Measurements from ENCODE around the gene SECTM1. TPM values are rescaled to one million over a fixed set of nuclear protein-coding genes. Genes with fewer than 3 reads are reported as not detected.

SECTM1 gene
- total RNA-seq, 1 donor from 2014 or later: 3.7 TPM

DNA sequence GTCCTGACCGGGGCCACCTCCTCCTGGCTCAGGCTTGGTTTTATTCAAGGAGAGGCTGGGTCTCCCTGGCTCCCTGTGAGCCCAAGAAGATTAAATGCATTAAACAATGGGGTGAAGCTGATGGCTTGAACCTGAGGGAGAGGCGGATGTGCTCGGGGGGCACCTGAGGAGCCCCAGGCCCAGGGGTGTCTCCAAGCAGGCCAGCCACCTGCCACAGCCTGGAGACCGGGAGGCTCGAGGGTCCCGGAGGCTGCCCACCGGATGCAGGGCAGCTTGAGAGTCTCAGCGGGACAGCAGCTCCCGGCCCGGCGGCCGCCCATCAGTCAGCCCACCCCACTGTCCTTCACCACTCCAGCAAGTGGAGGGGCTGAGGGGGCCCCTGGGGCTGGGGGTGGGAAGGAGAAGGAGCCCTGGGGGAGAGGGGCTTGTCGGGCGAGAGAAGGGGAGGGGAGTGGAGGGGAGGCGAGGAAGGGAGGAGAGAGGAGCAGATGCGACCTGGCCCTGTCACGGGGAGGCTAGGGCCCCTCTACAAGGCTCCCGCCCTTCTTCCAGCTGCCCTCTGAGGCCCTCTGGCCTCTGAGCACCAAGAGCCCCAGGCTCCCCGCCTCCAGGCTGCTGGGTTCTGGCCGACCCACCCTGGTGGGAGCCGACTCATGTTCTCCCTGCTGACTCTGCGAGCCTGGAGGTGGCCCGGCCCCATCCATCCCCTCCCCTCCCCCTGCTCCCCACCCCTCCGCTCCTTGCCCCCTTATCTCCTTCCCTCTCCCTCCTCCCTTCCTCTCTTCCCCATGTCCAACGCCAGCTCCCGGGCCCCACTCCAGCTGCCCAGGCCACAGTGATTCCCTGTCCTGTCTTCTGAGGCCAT, 29.4 kb downstream of the SECTM1 start:
- H3K27ac Mint-ChIP-seq: peak overlapping the region; percentile 67
- H3K9me3 Mint-ChIP-seq: no peaks in the 10 kb centered on the region
- H3K27me3 Mint-ChIP-seq (ENCODE audit: low read depth): peaks cover 3% of the 10 kb centered on the region
- no peak overlapping the region for H3K4me3 Mint-ChIP-seq (ENCODE audit: low read depth)
- peaks cover 49% of the 10 kb centered on the region for H3K4me1 Mint-ChIP-seq (ENCODE audit: low read depth)
- H3K36me3 Mint-ChIP-seq (ENCODE audit: low read depth): no peaks in the 10 kb centered on the region
- no peak for DNase-seq (ENCODE audit: low spot score)
- intact Hi-C loops (cut with micrococcal nuclease): no loop called here

DNA sequence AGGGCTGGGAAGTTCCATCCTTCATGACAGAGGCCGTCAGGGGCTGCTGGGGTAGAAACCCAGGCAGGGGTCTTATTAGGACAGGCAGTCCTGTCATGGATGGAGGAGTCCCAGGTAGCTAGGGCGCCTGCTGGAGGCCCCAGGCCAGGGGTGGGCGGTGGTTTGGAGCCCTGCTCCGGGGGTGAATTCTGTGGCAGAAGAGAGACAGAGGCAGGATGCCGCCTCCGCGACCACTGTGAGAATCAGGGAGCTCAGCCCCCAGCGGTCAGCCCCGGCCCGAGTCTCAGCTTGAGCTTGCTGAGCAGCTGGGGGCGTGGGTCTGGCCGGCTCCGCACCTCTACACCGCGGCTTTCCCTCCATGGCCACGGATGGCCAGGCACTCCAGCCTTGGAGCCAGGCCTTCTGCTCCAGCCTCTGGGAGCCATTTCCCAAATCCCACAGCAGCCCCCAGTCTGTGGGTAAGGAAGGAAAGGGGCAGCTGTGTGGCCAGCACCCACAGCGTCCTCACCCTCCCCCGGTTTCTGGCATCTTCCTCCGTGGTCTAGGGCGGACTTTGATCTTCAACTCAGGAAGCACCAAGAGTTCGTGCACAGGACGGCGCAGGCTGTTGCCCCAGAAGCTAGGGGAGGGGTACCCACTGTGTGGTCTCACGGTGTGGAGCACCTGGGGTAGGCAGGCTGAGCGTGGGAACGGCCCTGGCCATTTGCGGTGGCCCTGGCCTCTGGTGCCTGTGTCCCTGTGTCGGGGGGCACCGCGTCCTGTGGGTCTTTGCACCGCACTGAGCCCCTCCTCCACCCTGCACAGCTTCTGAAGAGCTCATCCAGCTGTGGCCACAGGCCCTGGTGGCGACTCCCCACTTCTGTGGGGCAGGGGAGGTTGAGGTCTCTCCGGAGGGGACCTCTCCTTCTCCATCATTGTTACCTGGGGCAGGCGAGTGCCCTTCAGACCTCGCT, 30.3 kb downstream of the SECTM1 start:
- Mint-ChIP-seq H3K27ac (peak overlapping the region; percentile 77), H3K27me3 (ENCODE audit: low read depth) (peaks cover 3% of the 10 kb centered on the region), H3K9me3 (no peaks in the 10 kb centered on the region), H3K36me3 (ENCODE audit: low read depth) (no peaks in the 10 kb centered on the region), H3K4me3 (ENCODE audit: low read depth) (peak overlapping the region; percentile 67), H3K4me1 (ENCODE audit: low read depth) (peaks cover 56% of the 10 kb centered on the region)
- intact Hi-C loops (cut with micrococcal nuclease): loop anchor here (1.0 kb wide), 1 partner anchor 14 kb away; the partner anchor contains the start of gene CD7
- no peak for DNase-seq (ENCODE audit: low spot score)

DNA sequence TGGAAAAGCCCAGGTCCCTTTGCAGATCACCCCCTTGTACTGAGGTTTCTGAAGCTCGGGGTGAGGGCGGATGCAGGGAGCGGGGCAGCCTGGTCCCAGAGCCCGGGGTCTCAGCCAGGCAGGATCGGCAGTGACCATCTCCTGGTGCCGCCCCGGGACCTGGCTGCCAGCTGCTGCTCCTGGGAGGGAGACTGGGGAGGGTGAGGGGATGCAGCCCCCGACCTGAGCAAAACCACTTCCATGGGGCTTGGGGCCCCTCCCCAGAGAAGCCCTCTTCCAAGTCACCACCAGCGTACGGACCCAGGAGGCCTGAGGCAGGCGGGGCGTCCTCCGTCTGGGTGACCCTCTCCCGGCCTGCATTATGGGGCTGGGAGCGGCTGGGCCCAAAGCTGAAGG, 31.0 kb downstream of the SECTM1 start:
- DNase-seq (ENCODE audit: low spot score): no peak
- Mint-ChIP-seq H3K4me3 (ENCODE audit: low read depth) (peak overlapping the region; percentile 81), H3K27me3 (ENCODE audit: low read depth) (no peaks in the 10 kb centered on the region), H3K36me3 (ENCODE audit: low read depth) (no peaks in the 10 kb centered on the region), H3K9me3 (no peaks in the 10 kb centered on the region), H3K4me1 (ENCODE audit: low read depth) (peaks cover 56% of the 10 kb centered on the region), H3K27ac (peak overlapping the region; percentile 91)
- intact Hi-C loops (cut with micrococcal nuclease): loop anchor here (1.0 kb wide), 1 partner anchor 15 kb away; the partner anchor contains the start of gene CD7

DNA sequence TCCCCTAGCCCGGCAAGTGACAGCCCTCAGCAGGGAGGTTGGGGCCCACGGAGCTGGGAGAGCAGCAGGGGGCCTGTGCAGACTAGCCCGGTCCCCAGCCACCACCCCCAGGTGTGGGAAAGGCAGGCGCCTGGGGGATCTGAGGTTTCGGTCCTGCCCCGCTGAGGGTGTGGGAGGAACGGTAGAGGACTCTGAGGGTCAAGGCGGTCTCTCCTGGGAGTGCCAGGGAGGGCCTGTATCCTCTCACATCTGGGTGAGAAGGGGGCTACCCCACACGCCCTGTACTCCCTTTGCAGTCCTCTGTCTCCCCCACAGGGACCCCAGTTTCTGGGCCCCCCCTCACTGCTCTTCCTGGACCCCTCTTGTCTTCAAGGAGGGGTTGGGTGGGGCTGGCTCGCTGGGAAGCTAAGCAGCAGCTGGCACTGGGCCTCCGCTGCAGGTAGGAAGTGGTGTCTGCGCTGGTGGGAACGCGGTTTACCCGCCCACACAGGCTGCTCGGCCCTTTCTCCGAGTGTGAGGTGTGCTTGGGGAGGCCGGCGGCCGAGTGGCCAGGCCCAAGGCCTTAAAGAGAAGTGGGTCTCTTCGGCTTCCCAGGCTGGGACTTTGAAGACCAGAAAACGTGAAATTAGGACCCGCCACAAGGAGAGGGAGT, 31.5 kb downstream of the SECTM1 start:
- H3K4me1 Mint-ChIP-seq (ENCODE audit: low read depth): peaks cover 61% of the 10 kb centered on the region
- H3K27me3 Mint-ChIP-seq (ENCODE audit: low read depth): no peaks in the 10 kb centered on the region
- peak; percentile 52 for DNase-seq (ENCODE audit: low spot score)
- H3K4me3 Mint-ChIP-seq (ENCODE audit: low read depth): peak overlapping the region; percentile 81
- no peaks in the 10 kb centered on the region for H3K9me3 Mint-ChIP-seq
- H3K27ac Mint-ChIP-seq: peak overlapping the region; percentile 91
- H3K36me3 Mint-ChIP-seq (ENCODE audit: low read depth): no peaks in the 10 kb centered on the region
- intact Hi-C loops (cut with micrococcal nuclease): loop anchor here (1.0 kb wide), 1 partner anchor 15 kb away; the partner anchor contains the start of gene CD7

DNA sequence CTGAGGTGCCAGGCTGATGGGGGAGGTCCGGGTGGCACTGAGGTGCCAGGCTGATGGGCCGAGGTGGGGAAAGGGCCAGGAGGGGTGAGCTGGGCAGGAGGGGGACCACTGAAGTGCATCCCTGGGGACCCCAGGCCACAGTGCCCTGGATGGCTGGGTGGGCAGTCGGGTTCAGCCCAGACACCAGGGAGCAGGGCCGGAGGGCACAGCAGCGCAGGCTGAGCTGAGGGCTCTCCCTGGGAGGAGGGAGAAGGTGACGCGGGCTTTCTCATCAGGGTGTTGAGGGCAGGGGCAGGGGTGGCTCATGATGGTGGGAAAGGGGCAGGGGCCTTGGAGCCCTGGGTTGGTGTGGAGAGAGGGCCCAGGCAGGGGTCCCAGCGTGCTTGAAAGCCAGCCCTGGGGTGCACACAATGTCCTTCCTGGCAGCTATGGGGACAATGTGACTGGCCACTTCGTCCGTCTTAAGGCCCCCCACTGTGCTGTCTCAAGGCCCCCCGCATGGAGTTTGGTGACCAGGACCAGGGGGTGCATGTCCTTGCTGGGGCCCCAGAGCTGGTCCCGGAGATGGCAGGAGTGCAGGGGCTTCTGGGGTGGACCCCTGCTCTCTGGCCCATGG, 32.2 kb downstream of the SECTM1 start:
- DNase-seq (ENCODE audit: low spot score): no peak
- H3K4me1 Mint-ChIP-seq (ENCODE audit: low read depth): peaks cover 60% of the 10 kb centered on the region

GRCh38 chr17:82300707-82301270, 32.8 kb downstream of the SECTM1 start:
- Mint-ChIP-seq H3K36me3 (ENCODE audit: low read depth) (no peaks in the 10 kb centered on the region), H3K27ac (peak overlapping the region; percentile 80), H3K27me3 (ENCODE audit: low read depth) (no peaks in the 10 kb centered on the region), H3K4me3 (ENCODE audit: low read depth) (peak overlapping the region; percentile 89), H3K4me1 (ENCODE audit: low read depth) (peaks cover 57% of the 10 kb centered on the region), H3K9me3 (no peaks in the 10 kb centered on the region)
- intact Hi-C loops (cut with micrococcal nuclease): no loop called here
- DNase-seq (ENCODE audit: low spot score): peak; percentile 46

More for the DNA sequence above, 32.2 kb downstream of the SECTM1 start:
- H3K27ac Mint-ChIP-seq: peak overlapping the region; percentile 80
- H3K4me3 Mint-ChIP-seq (ENCODE audit: low read depth): peak overlapping the region; percentile 26
- H3K9me3 Mint-ChIP-seq: no peaks in the 10 kb centered on the region
- no peaks in the 10 kb centered on the region for H3K36me3 Mint-ChIP-seq (ENCODE audit: low read depth)
- intact Hi-C loops (cut with micrococcal nuclease): no loop called here
- no peaks in the 10 kb centered on the region for H3K27me3 Mint-ChIP-seq (ENCODE audit: low read depth)

DNA sequence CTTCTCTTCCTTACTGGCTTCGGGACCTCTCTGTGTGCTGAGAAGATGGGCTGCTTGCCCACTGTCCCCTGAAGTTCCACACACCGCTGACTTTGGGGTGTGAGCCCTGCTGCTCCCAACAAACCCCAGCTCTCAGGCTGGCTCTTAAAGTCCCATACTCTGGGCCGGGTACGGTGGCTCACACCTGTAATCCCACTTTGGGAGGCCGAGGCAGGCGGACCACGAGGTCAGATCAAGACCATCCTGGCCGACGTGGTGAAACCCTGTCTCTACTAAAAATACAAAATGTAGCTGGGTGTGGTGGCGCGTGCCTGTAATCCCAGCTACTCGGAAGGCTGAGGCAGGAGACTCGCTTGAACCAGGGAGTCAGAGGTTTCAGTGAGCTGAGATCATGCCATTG, 33.3 kb downstream of the SECTM1 start:
- Mint-ChIP-seq H3K4me3 (ENCODE audit: low read depth) (peak overlapping the region; percentile 89), H3K4me1 (ENCODE audit: low read depth) (peaks cover 58% of the 10 kb centered on the region), H3K9me3 (no peaks in the 10 kb centered on the region), H3K27ac (peak overlapping the region; percentile 100), H3K27me3 (ENCODE audit: low read depth) (no peaks in the 10 kb centered on the region), H3K36me3 (ENCODE audit: low read depth) (no peaks in the 10 kb centered on the region)
- no peak for DNase-seq (ENCODE audit: low spot score)
- intact Hi-C loops (cut with micrococcal nuclease): no loop called here

- DNase-seq (ENCODE audit: low spot score): peak; percentile 35
- Mint-ChIP-seq H3K4me1 (ENCODE audit: low read depth) (peaks cover 63% of the 10 kb centered on the region), H3K27me3 (ENCODE audit: low read depth) (no peaks in the 10 kb centered on the region), H3K4me3 (ENCODE audit: low read depth) (peak overlapping the region; percentile 89), H3K36me3 (ENCODE audit: low read depth) (peaks cover 2% of the 10 kb centered on the region), H3K27ac (peak overlapping the region; percentile 100), H3K9me3 (no peaks in the 10 kb centered on the region)
- intact Hi-C loops (cut with micrococcal nuclease): no loop called here
These were observed 34.1 kb downstream of the SECTM1 start for GRCh38 chr17:82299452-82299851.

DNA sequence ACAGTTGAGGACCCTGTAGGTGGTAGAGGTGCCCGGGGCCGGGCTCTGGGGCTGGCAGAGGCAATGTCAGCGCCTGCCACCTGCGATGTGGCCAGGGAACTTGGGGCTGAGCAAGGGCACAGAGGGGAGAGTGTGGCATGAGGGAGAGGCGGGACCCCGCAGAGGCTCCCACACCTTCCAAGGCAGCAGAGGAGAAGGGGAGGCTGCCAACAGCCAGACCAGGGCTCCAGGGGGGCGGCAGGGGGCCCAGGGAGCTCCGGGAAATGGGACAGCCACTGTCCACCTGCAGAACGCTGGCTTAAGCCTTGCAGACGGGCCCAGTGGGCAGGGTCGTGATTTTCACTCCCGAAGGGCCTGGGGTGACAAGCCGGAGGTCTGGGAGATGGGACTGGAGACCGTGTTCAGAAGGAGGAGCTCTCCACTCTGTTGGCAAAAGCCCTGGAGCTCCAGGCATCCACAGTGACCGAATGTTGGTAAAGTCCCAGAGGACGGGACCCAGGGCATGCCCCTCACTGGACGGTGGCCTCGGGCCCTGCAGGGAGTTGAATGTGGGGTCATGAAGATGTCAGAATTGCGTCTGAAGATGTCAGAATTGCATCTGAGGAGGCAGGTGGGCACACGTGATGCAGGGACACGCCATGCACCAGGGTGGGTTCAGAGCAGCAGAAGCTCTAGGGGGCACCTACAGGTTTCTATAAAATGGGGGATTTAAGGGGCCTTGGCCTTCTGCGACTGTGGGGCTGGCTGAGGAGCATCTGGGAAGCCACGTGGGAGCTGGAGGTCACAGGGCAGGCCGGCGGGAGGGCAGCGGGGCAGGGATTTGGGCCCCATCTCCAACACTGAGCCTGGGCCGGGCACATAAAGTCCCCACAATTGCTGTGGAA, 34.8 kb downstream of the SECTM1 start:
- peaks cover 68% of the 10 kb centered on the region for H3K4me1 Mint-ChIP-seq (ENCODE audit: low read depth)
- no peak for DNase-seq (ENCODE audit: low spot score)

GRCh38 chr17:82297714-82298537, 35.6 kb downstream of the SECTM1 start:
- DNase-seq (ENCODE audit: low spot score): peak; percentile 89
- intact Hi-C loops (cut with micrococcal nuclease): loop anchor here (1.0 kb wide), 2 partner anchors 8 to 23 kb away; no protein-coding TSS in a partner anchor
- H3K27ac Mint-ChIP-seq: peak overlapping the region; percentile 100
- H3K27me3 Mint-ChIP-seq (ENCODE audit: low read depth): no peaks in the 10 kb centered on the region
- no peaks in the 10 kb centered on the region for H3K9me3 Mint-ChIP-seq
- peaks cover 10% of the 10 kb centered on the region for H3K36me3 Mint-ChIP-seq (ENCODE audit: low read depth)
- peaks cover 62% of the 10 kb centered on the region for H3K4me1 Mint-ChIP-seq (ENCODE audit: low read depth)
- H3K4me3 Mint-ChIP-seq (ENCODE audit: low read depth): peak overlapping the region; percentile 89

More for the DNA sequence above, 34.8 kb downstream of the SECTM1 start:
- no peaks in the 10 kb centered on the region for H3K9me3 Mint-ChIP-seq
- peak overlapping the region; percentile 89 for H3K4me3 Mint-ChIP-seq (ENCODE audit: low read depth)
- H3K27ac Mint-ChIP-seq: peak overlapping the region; percentile 100
- intact Hi-C loops (cut with micrococcal nuclease): loop anchor here (1.0 kb wide), 1 partner anchor 8 kb away; no protein-coding TSS in a partner anchor
- peaks cover 6% of the 10 kb centered on the region for H3K36me3 Mint-ChIP-seq (ENCODE audit: low read depth)
- no peaks in the 10 kb centered on the region for H3K27me3 Mint-ChIP-seq (ENCODE audit: low read depth)

All from activated T-helper 2 cell treated with anti-CD3 and anti-CD28 coated beads, Interferon-gamma antibody, Interleukin-2, Interleukin-4, amounts not matched to agents 10 μg/mL and 5 μg/mL and 100 μg/mL, durations not matched to agents 14 hours and 24 hours and 36 hours (primary cell).